GM21367 (cell line): ENCODE measurements around the gene ZNF655.
A peak's percentile ranks its signal among the peaks of the same experiment; 100 is the strongest.
"Not testable (repeated sequence)": the region's sequence is repeated elsewhere in the genome, so short reads cannot be mapped to it uniquely, and the experiment has no call there.

Experiments used
- ATAC-seq: cut with Tn5 transposase; IDR thresholded peaks from one replicate; pipeline ENCODE4 v1.9.1; 2021; ENCODE audit not compliant: unreplicated experiment

The ZNF655 gene, protein sequence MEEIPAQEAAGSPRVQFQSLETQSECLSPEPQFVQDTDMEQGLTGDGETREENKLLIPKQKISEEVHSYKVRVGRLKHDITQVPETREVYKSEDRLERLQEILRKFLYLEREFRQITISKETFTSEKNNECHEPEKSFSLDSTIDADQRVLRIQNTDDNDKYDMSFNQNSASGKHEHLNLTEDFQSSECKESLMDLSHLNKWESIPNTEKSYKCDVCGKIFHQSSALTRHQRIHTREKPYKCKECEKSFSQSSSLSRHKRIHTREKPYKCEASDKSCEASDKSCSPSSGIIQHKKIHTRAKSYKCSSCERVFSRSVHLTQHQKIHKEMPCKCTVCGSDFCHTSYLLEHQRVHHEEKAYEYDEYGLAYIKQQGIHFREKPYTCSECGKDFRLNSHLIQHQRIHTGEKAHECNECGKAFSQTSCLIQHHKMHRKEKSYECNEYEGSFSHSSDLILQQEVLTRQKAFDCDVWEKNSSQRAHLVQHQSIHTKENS

DNA sequence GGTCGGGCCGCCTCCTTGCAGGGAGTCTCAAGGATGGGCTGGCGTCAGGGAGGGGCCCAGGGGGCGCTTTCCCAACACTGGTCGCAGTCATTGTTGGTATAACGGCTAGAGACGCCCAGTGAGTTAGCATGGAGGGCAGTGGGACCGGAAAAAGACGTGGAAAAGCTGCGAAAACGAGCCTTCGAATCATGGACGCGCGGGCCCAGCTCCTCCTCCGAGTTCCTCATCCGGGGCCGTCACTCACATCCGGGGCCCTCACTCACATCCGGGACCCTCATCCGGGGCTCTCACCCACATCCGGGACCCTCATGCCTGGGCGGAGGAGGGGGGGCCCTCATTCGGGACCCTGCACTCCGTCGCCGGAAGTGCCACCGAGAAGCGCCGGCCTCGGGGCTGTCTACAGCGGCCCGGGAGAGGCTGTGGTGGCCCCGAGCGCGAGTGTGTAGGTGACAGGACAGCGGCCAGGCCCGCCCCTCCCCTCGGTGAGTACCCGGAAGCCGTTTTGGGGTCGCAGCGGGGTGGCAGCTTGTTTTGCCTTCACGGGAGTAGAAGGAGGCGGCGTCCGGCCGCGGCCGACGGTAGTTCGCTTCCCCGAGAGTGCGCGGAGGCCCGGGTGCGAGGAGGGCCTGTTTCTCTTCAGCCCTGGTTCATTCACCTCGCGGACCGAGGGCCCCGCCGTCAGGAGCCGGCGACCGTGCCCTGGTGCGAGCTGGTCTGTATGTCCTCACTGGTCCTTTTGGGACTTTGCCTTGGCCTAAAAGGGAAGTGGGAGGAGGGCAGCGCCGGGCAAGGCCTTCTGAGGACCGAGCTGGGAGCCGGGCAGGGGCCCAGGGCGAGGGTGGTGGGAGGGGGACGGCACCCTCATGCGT lies at the start of gene ZNF655:
Gene ZNF655 (plus strand): TSS at position 337 of the 869 bp plus-strand sequence. CDS start 1,918 bp downstream, outside the sequence.
- peak; percentile 57 for ATAC-seq

DNA sequence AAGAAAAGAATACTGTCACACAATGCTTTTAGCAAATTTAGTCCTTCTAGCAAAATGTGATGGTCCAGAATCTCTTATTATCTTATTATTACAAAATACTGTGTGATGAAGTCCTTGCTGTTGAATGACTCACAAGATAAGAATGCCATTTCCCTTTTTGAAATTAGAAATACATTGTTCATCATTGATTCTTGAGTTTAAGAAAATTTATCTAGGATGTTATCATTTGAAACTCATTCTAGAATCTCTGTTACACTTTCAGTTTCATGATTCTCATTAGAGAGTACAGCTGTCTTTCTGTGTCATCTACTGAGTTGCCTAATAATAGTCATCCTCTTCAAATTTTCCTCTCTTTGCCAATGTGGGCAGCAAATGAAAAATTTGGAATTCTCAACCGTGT lies 44.4 kb upstream of the ZNF655 start:
- no peak for ATAC-seq

DNA sequence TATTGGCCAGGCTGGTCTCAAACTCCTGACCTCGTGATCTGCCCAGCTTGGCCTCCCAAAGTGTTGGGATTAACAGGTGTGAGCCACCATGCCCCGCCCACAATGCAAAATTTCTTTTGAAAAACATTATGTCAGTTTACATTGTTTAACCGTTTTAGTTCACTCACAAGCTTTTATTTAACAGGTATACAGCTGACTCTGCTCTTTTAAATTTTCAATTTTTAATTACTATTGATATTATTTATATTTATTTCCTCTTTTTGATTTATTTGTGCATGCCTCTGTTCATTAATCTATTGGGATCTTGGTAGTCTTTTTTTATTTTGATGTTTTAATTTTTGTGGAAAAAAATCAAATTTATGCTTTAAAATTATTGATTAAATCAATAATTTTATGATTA lies 37.0 kb upstream of the ZNF655 start:
- no peak for ATAC-seq

DNA sequence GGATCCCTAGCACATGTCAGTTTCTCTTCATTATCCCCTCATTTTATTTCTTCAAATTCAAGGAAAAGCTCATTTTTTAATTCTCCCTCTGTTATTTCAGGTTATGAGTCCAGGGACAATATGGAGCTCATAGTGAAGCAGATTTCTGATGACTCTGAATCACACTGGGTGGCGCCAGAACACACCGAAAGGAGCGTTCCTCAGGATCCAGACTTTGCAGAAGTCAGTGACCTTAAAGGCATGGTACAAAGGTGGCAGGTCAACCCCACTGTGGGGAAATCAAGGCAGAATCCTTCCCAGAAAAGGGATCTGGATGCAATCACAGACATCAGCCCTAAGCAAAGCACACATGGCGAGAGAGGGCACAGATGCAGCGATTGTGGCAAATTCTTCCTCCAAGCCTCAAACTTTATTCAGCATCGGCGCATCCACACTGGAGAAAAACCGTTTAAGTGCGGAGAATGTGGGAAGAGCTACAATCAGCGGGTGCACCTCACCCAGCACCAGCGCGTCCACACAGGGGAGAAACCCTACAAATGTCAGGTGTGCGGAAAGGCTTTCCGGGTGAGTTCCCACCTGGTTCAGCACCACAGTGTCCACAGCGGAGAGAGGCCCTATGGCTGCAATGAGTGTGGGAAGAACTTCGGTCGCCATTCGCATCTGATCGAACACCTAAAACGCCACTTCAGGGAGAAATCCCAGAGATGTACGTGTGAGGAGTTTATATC lies 32.6 kb upstream of the ZNF655 start:
- no peak for ATAC-seq

DNA sequence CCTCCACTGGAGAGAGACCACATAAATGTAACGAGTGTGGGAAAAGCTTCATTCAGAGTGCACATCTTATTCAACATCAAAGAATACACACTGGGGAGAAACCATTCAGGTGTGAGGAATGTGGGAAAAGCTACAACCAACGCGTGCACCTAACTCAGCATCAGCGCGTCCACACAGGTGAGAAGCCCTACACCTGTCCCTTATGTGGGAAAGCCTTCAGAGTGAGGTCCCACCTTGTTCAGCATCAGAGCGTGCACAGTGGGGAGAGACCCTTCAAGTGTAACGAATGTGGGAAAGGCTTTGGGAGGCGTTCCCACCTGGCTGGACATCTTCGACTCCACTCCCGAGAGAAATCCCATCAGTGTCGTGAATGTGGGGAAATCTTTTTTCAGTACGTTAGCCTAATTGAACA lies 27.1 kb upstream of the ZNF655 start:
- ATAC-seq = no peak

DNA sequence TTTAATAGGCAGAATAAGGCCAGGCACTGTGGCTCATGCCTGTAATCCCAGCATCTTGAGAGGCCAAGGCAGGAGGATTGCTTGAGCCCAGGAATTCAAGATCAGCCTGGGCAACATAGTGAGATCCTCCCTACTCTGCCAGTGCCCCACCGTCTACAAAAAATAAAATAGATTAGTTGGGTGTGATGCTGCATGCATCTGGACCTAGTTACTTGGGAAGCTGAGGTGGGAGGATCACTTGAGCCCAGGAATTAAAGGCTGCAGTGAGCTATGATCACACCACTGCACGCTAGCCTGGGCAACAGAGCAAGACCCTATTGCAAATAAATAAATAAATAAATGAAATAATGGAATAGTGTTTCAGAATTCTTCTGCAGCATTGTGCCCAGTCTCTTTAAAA lies 22.8 kb upstream of the ZNF655 start:
- no peak for ATAC-seq

GRCh38 chr7:99539213-99539811 lies 19.1 kb upstream of the ZNF655 start:
- ATAC-seq = no peak

- ATAC-seq = no peak
These were observed 17.9 kb upstream of the ZNF655 start for GRCh38 chr7:99540542-99540941.

DNA sequence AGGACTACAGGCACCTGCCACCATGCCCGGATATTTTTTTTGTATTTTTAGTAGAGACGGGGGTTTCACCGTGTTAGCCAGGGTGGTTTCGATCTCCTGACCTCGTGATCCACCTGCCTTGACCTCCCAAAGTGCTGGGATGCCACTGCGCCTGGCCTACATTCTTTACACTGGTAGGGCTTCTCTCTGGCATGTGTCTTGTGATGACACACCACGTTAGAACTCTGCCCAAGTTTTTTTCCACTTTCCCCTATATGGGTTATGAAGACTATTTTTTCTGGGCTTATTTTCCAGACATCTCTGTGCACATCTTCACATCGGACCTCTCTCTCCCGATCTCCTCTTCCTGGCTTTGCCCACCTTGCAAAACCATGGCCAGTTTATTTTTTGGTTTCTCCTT lies 17.2 kb upstream of the ZNF655 start:
- ATAC-seq = no peak

GRCh38 chr7:99543081-99543671 lies 15.3 kb upstream of the ZNF655 start:
- ATAC-seq = no peak

GRCh38 chr7:99543916-99544315 lies 14.5 kb upstream of the ZNF655 start:
- no peak for ATAC-seq

DNA sequence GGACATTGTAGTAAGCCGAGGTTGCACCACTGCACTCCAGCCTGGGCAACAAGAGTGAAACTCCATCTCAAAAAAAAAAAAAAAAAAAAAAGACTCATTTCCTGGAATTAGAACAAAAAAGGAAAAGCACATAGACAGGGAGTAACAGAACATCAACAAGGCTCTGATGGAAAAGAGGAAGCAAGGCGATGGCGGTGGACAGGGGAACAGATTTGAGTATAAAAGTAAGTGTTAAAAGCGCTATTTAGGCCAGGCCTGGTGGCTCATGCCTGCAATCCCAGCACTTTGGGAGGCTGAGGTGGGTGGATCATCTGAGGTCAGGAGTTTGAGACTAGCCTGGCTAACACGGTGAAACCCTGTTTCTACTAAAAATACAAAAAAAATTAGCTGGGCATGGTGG lies 13.1 kb upstream of the ZNF655 start:
- not testable (repeated sequence) for ATAC-seq

GRCh38 chr7:99549545-99549944 lies 8.9 kb upstream of the ZNF655 start:
- not testable (repeated sequence) for ATAC-seq

DNA sequence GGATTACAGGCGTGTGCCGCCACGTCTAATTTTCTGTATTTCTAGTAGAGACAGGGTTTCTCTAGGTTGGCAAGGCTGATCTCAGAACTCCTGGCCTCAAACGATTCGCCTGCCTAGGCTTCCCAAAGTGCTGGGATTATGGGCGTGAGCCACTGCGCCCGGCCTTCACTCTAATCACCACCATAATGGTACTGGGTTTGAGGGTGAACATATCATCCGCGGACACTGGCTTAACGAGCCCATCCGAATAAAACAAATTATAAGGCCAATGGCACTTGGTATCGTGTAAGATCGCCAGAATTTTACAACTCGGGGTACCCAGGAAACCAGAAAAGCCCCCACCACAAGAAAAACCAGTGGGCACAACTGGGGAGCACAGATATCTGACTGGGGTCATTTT lies 7.1 kb upstream of the ZNF655 start:
- ATAC-seq = no peak

- peak; percentile 89 for ATAC-seq
These were observed 6.5 kb upstream of the ZNF655 start, which contains the start of gene FAM200A for GRCh38 chr7:99551767-99552463. Gene FAM200A, minus strand, starts transcription at chr7:99552114. Its CDS starts 3,707 bp downstream, at chr7:99548407.

DNA sequence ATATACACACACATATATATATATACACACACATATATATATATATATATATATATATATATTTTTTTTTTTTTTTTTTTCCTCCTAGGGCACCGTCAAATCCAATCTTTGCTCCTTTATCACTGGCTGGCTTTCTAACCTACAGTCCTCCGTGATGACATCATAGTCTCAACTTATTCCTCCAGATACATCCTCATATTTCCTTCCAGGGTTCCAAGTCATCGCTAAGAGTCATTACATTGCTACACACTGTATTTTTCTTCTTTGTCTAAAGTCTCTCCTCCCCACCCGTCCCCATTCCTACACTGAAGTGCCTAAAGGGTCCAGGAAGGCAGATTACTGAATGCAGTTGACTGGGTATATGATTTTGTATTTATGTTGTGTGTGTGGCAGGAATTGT lies 5.4 kb upstream of the ZNF655 start:
- ATAC-seq = no peak

DNA sequence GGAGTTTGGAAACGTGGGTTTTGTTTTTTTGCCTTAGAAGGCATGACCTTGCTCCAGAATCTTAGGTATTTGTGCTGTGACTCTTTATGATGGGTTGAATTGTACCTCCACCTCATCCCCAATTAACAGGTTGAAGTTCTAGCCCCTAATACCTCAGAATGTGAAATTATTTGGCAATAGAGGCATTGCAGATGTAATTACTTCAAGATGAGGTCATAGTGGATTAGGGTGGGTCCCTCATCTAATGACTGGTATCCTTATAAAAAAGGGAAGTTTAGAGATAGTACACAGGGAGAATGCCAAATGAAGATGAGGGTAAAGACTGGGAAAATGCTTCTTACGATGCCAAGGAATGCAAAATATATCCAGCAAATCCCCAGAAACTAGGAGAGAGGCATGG lies 3.5 kb upstream of the ZNF655 start:
- no peak for ATAC-seq

DNA sequence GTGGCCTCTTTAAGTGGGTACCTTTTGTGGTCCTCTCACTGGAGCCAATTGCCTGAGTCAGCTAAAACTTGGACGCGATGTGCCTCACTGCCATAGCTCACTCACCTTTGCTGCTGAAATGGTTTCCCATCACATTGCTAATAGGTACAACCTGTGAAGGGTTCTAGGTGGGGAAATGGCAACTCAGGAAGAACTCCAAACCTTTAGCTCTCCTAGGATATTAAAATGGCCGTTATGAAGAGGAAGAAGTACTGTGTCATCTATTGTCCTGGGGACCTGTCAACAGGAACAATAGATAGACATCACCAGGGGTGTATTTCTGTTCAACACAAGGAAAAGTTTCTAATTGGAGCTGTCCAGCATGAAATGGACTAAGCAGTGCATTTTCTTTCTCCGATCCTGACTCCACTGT lies 1.2 kb upstream of the ZNF655 start:
- ATAC-seq = no peak

- ATAC-seq = peak; percentile 45
These were observed 519 bp upstream of the ZNF655 start for GRCh38 chr7:99557940-99558305.
